NCI-H2196 (cell line): Measurements from ENCODE around the gene ZFP91.

Experiments
- DNase-seq: peaks from one replicate; lab custom pipeline; 2025; ENCODE audit not compliant: unreplicated experiment; lab: John Stamatoyannopoulos, UW

The ZFP91 gene

DNA sequence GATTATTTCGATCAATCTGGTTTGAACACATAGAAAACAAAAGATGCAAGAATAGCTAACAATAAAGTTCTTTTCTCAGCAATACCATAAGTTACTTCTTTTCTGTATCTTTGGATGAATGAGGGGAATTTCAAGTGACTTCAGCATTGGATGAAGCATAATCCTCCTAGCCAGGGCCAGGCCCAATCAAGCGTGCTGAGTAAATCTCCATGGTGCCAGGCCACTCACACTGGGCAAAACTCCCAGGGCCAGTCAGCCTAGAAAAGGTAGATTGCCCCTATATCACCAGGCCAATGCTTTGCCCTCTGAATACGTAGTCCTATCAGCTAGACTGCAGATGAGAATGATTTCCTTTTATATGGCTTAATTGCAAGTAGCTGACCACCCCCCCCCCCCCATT lies 49.6 kb downstream of the ZFP91 start:
- no peak for DNase-seq

DNA sequence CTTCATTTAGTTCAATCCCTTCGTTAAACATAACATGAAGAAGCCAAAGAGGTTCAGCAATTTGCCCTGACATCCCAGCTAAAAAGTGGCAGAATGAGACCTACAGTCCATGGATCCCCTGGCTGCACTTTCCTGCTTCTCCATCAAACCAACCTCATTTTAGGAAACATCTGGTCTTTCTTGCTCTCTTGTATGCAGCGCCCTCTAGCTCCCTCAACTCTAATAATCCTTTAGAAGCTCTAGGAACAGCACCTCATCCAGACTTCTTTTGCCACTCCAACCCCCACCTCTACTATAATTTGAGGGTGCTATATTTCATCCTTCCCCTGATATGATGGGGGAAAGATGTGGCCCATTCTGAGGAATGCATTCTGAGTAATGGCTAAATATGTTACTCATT lies 51.0 kb downstream of the ZFP91 start:
- peak; percentile 37 for DNase-seq

DNA sequence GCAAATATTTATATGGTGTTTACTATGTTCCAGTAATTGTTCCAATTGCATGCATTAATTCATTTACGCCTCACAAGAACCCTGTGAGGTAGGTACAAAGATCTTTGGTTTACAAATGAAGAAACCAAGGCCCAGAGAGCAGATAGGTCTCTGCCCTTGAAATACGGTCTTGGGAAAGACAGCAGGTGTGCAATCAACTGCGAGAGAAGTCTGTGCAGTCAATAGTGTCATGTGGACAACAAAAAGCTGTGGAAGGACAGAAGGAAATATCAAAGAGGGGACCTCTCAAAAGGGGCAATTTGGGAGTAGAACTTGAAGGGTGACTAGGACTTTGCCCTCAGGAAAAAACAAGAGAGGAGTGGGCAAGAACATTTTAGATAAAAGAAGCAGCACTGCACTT lies 52.5 kb downstream of the ZFP91 start:
- no peak for DNase-seq

DNA sequence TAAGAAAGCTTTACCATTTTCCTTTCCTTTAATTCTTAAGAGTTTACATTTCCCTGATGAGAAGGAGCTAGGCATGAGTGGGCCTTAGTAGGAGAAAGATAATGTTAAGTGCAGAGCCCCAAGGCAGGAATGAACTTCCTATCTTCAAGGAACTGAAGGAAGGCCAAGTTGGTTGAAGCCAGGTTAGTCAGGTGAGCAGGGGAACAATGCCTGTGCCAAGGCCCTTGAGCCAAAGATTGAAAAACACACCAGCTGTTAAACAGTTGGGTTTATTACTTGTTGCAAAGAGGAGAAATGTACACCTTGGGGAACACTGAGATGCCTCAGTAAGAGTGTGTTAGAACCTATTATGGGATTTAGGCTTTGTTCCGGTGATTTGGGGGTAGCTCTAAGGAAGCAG lies 53.6 kb downstream of the ZFP91 start:
- no peak for DNase-seq

DNA sequence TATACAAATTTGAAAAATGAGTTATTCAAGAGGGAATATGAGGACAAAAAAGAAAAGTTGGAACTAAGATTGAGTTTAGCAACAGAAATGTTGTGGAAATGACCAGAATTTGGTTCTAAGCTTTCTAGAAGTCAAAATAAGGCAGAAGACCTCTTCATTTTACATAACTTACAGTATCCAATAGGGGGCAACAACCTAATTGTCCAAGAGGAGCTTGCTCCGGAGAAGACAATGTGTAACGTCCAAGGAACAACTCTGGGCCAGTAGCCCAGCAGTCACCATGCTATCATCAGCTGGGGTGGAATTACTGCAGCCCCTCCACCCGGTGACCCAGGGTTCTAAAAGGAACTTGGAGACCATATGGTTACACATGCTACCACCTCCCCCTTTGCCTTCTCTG lies 57.7 kb downstream of the ZFP91 start:
- no peak for DNase-seq

DNA sequence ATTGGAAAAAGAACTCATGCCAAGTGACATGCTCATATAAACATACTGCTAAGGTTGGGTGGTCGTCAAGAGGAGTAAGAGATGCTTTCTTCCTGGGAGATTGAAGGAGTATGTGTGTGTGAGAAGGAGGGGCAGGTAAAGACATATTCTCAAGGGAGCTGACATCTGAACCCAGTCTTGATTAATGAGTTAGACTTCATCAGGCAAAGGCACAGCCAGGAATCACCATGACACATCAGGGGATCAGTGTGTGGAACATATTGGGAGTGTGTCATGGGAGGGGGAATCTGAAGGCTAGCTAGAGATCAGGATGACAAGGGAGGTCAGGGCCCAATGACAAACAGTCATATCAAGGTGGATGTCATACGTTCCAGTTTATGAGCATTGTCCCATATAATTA lies 58.5 kb downstream of the ZFP91 start:
- DNase-seq, result no peak

DNA sequence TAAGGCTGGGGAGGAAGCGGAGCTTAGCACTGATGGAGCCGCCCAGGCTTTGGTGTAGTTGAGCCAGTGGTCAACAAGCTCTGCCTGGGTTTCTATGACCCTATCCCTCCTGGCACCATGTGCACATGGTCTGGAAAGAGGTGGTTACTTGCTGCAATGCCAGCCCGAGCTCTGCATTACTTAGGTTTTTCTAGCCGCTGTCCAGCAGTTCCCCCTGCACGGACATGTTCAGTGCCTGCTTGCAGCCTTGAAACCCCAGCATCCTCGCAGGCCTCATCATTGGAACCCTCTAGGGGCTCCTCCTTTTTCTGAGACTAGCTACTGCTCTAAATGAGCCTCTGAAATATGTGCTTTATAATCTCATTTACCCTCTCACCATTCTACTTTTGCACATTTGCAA lies 60.2 kb downstream of the ZFP91 start:
- no peak for DNase-seq

DNA sequence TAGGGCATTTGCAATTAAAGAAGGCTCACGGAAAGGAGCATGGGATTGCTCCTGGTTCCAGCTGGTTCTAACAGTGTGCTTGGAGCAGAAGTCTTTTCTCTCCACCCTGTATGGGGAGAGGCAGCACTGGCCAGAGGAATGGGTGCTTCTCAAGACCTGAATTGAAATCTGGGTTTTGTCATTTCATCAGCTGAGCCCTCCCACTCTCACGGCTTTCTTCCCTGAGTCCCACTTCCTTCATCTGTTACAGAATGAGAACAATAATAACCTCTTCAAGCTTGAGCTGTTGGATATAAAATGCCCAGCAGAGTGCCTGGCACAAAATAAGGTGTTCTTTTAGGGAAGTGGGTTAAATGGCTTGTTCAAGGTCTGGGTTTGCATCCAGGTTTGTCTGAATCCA lies 60.8 kb downstream of the ZFP91 start:
- no peak for DNase-seq

DNA sequence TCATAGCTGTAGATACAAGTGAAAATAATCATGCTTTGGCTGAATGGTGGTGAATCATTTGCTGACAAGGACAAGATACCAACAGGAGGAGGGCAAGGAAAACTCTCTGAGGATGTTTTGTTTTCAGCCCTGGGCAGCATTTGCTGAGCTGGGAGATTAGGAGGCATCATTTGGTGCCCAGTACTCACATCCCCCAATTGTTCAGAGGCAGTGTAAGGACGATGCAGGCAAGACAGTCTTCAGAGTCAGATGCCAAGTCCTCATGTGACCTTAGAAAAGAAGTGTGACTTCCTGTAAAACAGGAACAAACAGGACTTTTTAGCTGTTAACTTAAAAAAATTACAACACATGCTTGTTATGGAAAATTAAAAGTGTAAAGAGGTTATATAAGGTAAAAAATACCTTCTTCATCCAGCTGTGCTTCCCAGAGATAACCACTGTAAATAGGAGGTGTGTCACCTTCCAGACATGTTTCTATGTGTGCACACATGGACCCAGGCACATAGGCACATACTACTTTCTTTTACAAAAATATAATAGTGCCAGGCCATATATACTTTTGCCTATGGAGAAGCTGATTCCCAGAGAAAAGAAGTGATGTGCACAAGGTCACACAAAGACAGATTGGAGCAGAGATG lies 61.6 kb downstream of the ZFP91 start:
- no peak for DNase-seq

DNA sequence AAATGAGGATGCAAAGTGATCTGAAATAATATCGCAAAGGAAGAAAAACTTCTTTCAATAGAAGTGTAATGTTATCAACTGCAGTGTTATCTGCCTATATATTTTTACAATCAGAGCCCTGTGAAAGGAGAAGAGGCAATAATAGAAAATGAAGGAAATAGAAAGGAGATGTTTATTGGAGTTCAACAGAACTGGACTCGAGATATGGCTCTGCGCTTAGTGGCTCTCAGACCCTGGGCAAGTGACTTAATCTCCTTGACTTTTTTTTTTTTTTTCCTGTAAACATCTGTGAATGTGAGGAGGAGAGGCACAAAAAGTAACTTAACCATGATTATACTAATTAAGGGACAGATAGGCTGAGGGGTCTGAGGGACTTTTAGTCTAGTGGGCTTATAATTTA lies 62.5 kb downstream of the ZFP91 start:
- DNase-seq, result no peak

DNA sequence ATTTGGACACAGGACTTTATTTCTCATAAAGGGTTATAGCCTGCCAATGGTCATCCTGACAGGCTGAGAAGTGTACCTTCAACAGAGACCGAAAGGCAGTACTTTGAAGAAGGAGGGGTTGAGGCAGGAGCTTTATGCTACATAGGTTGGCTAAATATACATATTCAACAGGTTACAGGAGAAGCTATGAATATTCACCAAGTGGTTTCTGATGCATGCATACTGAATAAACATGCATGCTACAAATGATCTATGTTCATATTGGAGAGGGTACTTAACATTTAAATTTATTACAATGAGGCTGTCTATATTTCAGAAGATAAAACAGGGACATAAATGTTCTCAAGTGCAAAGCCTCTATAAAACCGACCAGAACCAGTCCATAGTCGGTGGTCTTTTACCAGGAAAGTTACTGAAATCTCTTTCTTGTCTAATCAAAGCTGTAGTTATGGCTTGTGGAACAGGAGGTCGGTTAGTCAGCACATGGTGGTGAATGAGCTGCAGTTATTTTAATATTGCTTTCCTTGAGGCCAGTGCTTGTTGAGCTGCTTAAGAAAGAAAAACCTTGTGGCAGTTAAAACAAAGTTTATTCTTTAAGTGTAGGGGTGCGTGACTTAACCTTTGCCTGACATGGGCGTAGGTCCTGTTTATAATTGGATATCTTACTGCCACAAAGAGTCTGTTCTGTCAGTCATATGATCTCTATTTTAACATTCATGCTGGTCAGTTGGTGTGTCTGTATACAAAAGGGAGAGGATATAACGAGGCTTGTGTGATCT lies 63.1 kb downstream of the ZFP91 start:
- DNase-seq, result no peak

DNA sequence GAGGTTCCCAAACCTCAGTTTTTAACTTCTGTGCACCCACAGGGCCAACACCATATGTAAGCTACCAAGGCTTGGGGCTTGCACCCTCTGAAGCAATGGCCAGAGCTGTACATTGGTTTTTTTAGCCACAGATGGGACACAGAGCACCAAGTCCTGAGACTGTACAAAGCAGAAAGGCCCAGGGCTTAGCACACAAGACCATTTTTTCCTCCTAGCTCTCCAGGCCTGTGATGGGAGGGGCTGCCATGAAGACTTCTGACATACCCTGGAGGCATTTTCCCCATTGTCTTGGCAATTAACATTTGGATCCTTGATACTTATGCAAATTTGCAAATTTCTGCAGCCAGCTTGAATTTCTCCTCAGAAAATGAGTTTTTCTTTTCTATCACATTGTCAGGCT lies 67.0 kb downstream of the ZFP91 start:
- no peak for DNase-seq

DNA sequence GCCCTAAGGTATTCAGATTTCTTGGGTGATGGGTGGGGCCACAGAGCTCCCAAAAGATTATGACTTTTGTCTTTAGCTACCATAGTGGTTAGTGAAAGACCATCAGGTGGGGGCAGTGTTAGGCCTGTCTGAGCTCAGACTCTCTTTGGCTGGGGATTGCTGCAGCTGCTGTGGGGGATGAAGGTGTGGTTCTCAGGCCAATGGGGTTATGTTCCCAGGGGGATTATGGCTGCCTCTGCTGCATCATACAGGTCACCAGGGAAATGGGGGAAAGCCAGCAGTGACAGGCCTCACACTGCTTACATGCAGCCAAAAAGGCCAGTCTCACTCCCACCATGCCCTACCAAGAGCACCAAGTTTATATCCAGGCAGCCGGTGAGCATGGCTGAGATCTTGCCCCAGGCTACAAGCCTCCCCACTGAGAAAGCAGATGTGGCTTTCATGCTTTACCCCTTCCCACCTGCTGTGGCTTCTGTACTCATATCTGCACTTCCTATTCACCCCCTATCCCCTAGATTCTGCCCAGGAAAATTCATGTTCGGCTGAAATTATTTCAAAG lies 68.4 kb downstream of the ZFP91 start:
- DNase-seq, result no peak

DNA sequence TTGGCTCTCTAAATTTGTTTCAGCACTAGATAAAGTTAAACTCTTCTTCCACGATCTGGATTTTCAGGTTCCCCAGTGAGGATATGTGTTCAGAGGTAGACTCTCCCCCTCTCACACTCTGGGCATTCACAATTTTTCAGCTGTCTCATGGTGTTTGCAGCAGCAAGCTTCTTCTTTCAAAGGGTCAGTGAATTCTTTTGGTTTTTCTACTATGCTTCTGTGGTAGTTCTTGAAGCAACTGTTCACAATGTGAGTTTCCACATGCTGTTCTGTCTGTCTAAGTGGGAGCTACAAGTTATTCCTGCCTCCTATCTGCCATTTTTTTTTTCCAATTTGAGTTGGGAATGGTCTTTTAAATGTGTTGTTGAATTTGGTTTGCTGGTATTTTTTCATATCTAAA lies 69.0 kb downstream of the ZFP91 start:
- no peak for DNase-seq

DNA sequence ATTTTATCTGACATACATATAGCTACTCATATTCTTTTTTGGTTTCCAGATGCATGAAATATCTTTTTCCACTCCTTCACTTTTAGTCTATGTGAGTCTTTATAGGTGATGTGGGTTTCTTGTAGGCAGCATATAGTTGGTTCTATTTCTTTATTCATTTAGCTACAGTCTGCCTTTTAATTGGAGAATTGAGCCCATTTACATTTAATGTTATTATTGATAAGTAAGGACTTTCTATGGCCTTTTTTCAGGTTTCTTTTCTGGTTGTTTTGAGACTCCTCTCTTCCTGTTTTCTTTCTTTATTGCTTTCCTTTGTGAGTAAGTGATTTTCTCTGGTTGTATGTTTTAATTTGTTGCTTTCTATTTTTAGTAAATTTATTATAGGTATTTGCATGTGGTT lies 70.8 kb downstream of the ZFP91 start:
- no peak for DNase-seq

DNA sequence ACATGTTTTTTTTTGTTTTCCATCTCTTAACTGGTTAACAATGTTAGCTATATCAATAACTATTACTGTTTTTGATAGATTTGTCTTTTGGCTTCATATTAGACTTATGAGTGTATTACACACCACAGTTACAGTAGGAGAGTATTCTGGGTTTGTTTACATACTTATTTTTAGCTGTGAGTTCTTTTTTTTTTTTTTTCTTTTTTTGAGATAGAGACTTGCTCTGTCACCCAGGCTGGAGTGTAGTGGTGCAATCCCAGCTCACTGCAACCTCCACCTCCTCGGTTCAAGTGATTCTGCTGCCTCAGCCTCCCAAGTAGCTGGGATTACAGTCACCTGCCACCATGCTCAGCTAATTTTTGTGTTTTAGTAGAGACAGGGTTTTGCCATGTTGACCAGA lies 71.6 kb downstream of the ZFP91 start:
- DNase-seq, result no peak

DNA sequence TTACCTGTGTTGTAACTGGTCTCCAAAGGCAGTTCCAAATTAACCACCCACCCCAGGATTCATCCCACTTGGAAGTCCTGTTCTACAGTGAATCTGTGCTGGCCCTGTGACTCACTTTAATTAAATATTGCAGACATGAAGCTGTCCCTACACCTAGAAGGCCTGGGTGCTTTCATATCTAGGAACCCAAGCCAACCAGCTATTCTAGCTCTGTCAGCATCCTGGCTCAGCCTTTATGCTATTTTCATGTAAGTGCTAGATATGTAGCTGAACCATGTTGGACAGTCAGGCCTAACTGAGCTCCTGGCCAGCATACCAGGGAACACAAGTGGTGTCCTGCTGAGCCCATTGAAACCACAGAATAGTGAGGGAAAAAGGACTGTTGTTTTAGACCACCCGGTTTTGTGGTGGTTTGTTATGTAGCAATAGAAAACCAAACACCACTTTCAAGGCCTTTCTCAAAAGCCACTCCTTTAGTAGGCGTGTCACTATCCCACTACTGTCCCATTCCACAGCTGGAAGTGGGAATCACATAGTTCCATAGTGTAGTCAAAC lies 73.9 kb downstream of the ZFP91 start:
- DNase-seq, result no peak

DNA sequence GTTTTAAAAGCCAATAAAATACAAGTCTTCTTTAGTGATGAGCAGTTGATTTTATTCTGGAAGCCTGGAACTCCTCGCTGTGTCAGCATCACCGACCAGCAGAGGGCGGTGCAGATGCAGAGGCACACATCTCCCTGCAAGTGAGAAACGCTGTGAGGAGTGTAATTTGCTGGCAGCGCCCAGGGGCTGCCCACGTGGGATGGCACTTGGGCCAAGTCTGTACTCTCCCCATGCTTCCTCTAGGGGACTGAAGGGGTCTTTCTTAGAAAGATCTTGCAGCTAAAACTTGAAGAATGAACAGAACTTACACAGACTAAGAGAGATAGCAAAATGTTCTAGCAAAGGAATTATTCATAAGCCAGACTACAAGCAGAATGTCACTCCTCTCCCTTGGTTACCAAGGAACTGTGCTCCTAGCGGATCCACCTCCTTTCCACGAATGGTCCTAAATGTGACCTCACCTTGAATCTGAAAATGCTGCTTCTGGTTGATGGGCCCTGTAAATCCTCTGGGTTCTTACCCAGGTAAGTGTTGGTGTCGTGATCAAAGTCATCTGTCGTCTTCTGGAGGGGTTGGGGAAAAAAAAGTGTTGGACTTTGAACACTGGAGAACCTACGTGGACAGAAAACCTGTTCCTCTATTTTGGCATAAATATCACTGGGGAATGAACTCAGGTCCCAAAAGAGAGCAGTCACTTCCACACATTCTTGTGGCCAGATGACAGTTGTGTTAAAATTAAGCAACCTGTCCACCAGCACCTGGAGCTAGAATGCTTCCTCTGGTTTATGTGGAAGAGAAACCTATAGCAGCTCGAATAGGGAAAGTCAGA lies 75.4 kb downstream of the ZFP91 start:
- peak; percentile 75 for DNase-seq

DNA sequence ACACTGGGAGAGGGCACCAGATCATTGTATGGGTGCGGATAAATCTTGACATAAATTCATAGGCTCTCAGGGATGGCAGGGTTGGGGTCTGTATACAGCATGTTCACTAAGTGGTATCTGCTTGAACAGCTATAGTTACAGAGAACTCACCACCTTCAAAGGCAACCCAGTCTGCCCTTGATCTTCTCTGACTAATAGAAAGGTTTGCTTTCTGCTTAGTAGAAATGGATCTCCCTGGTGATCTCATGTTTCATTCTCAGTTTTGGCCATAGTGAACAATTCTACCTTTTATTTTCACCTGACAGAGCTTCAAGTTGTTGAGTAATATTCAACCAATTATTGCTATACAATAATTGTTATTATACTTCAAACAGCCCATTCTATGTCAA lies 76.0 kb downstream of the ZFP91 start:
- no peak for DNase-seq

DNA sequence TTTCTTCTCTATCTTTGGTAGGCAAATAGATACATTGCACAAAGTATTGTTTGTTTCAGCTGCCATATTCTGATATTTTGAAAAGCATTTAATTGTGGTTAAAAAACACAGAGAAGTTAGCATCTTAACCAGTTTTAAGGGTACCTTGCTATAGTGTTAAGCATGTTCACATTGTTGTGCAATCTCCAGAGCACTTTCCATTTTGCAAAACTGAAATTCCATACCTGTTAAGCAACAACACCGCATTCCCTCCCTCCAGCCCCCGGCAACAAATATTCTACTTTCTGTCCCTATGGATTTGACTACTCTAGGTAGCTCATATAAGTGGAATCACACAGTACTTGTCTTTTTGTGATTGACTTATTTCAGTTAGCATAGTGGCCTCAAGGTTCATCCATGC lies 77.5 kb downstream of the ZFP91 start:
- DNase-seq, result no peak

DNA sequence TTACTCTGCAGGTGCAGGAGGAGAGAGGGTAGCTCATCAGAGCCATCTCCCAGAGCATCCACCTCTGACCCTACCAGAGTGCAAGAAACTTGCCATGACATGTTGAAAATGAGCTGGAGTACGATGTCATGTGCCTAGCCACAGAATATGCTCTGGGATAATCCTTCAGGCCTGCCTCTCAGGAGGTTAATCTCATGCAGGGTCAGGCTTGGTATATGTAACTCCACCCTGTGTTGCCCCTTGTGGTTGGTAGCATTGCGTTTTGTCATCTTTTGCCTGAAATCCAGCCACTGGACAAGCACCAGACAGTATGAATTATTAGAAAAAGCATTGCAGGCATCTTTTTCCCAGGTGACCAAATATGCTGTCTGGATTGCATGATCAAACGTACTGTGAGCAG lies 79.8 kb downstream of the ZFP91 start:
- no peak for DNase-seq

DNA sequence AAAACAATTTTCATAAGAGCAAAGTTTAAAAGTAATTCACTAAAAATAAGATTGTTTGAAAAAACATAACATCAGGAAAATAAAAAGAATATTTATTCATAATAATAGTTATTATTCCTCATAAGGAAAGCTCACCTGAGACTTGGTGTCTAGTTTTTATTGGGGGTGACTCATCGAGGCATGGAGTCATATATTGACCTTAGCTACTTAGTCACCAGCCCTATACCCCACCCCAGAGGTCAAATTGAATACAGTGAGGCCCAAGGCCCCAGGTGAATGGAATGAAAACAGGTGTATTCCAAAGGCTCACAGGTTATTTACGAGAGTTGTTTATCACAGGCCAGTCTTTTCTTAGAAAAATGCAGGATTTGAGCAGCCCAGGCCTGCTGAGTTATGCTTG lies 80.5 kb downstream of the ZFP91 start:
- no peak for DNase-seq
